ENCODE data around the gene TEKT5. TPM values are rescaled to one million over a fixed set of nuclear protein-coding genes. Genes with fewer than 3 reads are reported as not detected.
A peak's percentile ranks its signal among the peaks of the same experiment; 100 is the strongest.

TEKT5 gene
- total and polyA plus RNA-seq, 9 of the 15 experiments (the other 6 are each of a cell fraction or from before 2014, with no cell fraction given) = 0.10 to 0.19 TPM; not detected in 7

- ChIA-PET POLR2A (no interaction called here), CTCF (ENCODE audit: low intra/inter-chr PET ratio) (no interaction called here)
- Histone ChIP-seq H3K9me1 (ENCODE audit: control insufficient read depth, insufficient read depth, low read length) (peaks cover 4% of the 10 kb centered on the region), H3K4me1 (replicated peaks in 1 of 2; ENCODE audit: control insufficient read depth in 2 of 2, insufficient read depth in 2 of 2, low read length in 2 of 2) (peaks cover 0 to 2% of the 10 kb centered on the region in 2 experiments; a peak in 2 of 5 replicates), H2AFZ (ENCODE audit: low read depth, low read length) (no peak overlapping the region), H3K79me2 (ENCODE audit: control insufficient read depth, insufficient read depth, low read length) (no peaks in the 10 kb centered on the region), H3K4me3 (no peak overlapping the region), H3K27me3 (ENCODE audit: control insufficient read depth in 2 of 2, insufficient read depth in 2 of 2, low read length in 2 of 2) (peaks cover 0 to 10% of the 10 kb centered on the region in 2 experiments; a peak in 4 of 5 replicates), H3K36me3 (ENCODE audit: control insufficient read depth, insufficient read depth, low read length) (no peaks in the 10 kb centered on the region), H4K20me1 (replicated peaks; ENCODE audit: control insufficient read depth, insufficient read depth, low read length) (no peaks in the 10 kb centered on the region), H3K27ac (ENCODE audit: extremely low read depth, low read depth, low read length) (no peak overlapping the region), H3K9ac (ENCODE audit: insufficient read depth in 1 of 2, low read depth in 2 of 2, low read length in 2 of 2) (no peak overlapping the region), H3K9me3 (replicated peaks; ENCODE audit: control insufficient read depth, insufficient read depth, low read depth, low read length) (no peaks in the 10 kb centered on the region; the same call in 1 of the 2 replicates), H3K4me2 (ENCODE audit: insufficient read depth, low read length) (no peak overlapping the region)
- FAIRE-seq = no peak
- TF ChIP-seq ETV1 (tag; conservative IDR thresholded peaks at IDR 0.05; ENCODE audit: low read depth) = no peak
- TF ChIP-seq LARP7 (IDR thresholded peaks at IDR 0.05) = no peak
- no TSS peak for BruUV-seq (replicated peaks)
- DNase-seq (ENCODE audit: extremely low read depth in 1 of 4, low spot score in 3 of 4) = no peak
- ATAC-seq = no peak
- intact Hi-C loops (cut with micrococcal nuclease) = no loop called here
- in situ Hi-C loops (cut with MboI) = no loop called here
- WGBS (ENCODE audit: insufficient coverage, low coverage, missing lambda C conversion rate) = 38% methylated on average over 7 of the region's 7 CpGs
Observed at GRCh38 chr16:10642964-10643363, 51.8 kb downstream of the TEKT5 start.

DNA sequence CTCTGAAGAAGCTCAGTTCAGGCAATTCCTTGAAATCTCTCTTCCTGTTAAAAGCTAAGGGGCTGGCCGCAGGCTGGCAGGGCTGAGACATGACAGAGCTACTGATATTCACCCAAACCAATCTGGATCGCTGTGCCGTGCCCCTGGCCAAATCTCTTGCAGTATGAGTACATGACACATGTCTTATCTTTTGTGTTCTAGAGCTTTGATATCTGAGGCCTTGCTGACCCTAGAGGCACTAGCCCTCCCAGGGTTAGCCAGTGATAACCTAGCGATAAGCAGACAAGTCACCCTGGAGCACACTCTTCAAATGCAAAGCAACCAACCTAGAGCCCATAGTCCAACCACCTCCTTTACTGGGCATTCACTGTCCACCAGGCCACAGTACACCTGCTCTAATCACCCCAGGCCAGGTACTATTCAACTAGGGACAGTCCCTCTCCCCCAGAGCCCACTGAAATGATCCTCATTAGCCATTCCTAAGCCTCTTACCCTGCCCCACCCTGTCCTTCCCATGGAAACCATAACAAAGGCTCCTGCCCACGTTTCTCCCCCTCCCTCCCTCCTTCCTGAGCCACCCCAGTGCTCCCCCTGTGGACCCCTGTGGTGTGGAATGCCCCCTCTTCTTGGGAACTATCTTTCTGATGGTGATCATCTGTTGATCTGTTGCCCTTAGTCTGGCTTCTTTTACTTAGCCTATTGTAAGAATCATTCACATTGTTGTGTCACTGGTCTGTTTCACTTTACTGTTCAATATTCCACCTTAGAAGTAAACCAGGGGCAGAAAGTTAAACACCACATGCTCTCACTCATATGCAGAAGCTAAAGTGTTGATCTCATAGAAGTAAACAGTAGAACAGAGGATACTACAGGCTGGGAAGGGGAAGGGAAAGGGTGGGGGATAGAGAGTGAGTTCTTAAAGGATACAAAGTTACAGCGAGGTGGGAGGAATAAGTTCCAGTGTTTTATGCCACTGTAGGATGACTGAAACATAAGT is 52.5 kb downstream of the TEKT5 start:
- H2AFZ ChIP-seq (ENCODE audit: low read depth, low read length) = no peak overlapping the region
- POLR2A ChIA-PET = no interaction called here
- H3K79me2 ChIP-seq (ENCODE audit: control insufficient read depth, insufficient read depth, low read length) = no peaks in the 10 kb centered on the region
- H3K4me3 ChIP-seq = no peak overlapping the region
- FAIRE-seq = no peak
- H3K27me3 ChIP-seq (ENCODE audit: control insufficient read depth in 2 of 2, insufficient read depth in 2 of 2, low read length in 2 of 2) = peaks cover 0 to 15% of the 10 kb centered on the region in 2 experiments; a peak in 3 of 5 replicates
- CTCF ChIA-PET (ENCODE audit: low intra/inter-chr PET ratio) = no interaction called here
- H3K9me3 ChIP-seq (replicated peaks; ENCODE audit: control insufficient read depth, insufficient read depth, low read depth, low read length) = no peaks in the 10 kb centered on the region; the same call in 1 of the 2 replicates
- no peak overlapping the region for H3K4me2 ChIP-seq (ENCODE audit: insufficient read depth, low read length)
- no TSS peak for BruUV-seq (replicated peaks)
- no peak overlapping the region for H3K9ac ChIP-seq (ENCODE audit: insufficient read depth in 1 of 2, low read depth in 2 of 2, low read length in 2 of 2)
- WGBS (ENCODE audit: insufficient coverage, low coverage, missing lambda C conversion rate) = 2% methylated on average over 6 of the region's 6 CpGs
- H3K36me3 ChIP-seq (ENCODE audit: control insufficient read depth, insufficient read depth, low read length) = no peaks in the 10 kb centered on the region
- in situ Hi-C loops (cut with MboI) = no loop called here
- ATAC-seq = no peak
- no peaks in the 10 kb centered on the region; a peak in 1 of 5 replicates for H3K4me1 ChIP-seq (replicated peaks in 1 of 2; ENCODE audit: control insufficient read depth in 2 of 2, insufficient read depth in 2 of 2, low read length in 2 of 2)
- intact Hi-C loops (cut with micrococcal nuclease) = no loop called here
- H3K27ac ChIP-seq (ENCODE audit: extremely low read depth, low read depth, low read length) = no peak overlapping the region
- H4K20me1 ChIP-seq (replicated peaks; ENCODE audit: control insufficient read depth, insufficient read depth, low read length) = no peaks in the 10 kb centered on the region
- no peaks in the 10 kb centered on the region for H3K9me1 ChIP-seq (ENCODE audit: control insufficient read depth, insufficient read depth, low read length)
- DNase-seq (ENCODE audit: extremely low read depth in 1 of 4, low spot score in 3 of 4) = no peak
- TF ChIP-seq ZNF695 (CRISPR knock-in tag; IDR thresholded peaks at IDR 0.05) (no peak), ETS1 (conservative IDR thresholded peaks at IDR 0.05; ENCODE audit: control insufficient read depth, low read depth, low read length) (no peak), TARDBP (IDR thresholded peaks at IDR 0.05) (no peak), HIVEP1 (CRISPR knock-in tag; IDR thresholded peaks at IDR 0.05) (no peak), TGIF2 (CRISPR knock-in tag; IDR thresholded peaks at IDR 0.05) (no peak), ZFP36 (IDR thresholded peaks at IDR 0.05; ENCODE audit: low read depth, low read length, partially characterized antibody) (no peak), MAFK (IDR thresholded peaks at IDR 0.05; ENCODE audit: low read length) (no peak), RCOR1 (IDR thresholded peaks at IDR 0.05; ENCODE audit: borderline replicate concordance in 1 of 2, low read depth in 2 of 2, low read length in 2 of 2) (0 out of 4 replicates have a peak, but pooled peaks of 1 of the 2 experiments have one; percentile 23), ZNF764 (CRISPR knock-in tag; IDR thresholded peaks at IDR 0.05; ENCODE audit: low read depth) (no peak), HSF4 (CRISPR knock-in tag; IDR thresholded peaks at IDR 0.05; ENCODE audit: borderline replicate concordance) (no peak), ZC3H8 (IDR thresholded peaks at IDR 0.05) (no peak), KDM1A (IDR thresholded peaks at IDR 0.05) (peak in 1 of 2 experiments; percentile 29; a peak in 1 of 4 replicates), ZFP1 (CRISPR knock-in tag; IDR thresholded peaks at IDR 0.05) (no peak), CBFA2T3 (IDR thresholded peaks at IDR 0.05) (0 out of 2 replicates have a peak, but pooled peaks have one; percentile 3)
